Activated naive CD8-positive, alpha-beta T cell treated with anti-CD3 and anti-CD28 coated beads, Interleukin-2, amount 50 U/mL, for 24 hours (primary cell): ENCODE data around the gene CD69.

ENCODE experiments used
- ATAC-seq: fragments of 150-1000 bp; cut with Tn5 transposase; one replicate; pipeline ENCODE4 v1.10.0; 2021
- DNase-seq: peaks from one replicate; pipeline ENCODE4 v3.0.0; 2021
- H3K27ac Mint-ChIP-seq: one replicate; pipeline ENCODE4 v1.8.0; 2021; ENCODE audit warnings: mild to moderate bottlenecking, mixed read lengths
- H3K27me3 Mint-ChIP-seq: one replicate; pipeline ENCODE4 v1.8.0; 2021; ENCODE audit warnings: mixed read lengths
- H3K36me3 Mint-ChIP-seq: one replicate; pipeline ENCODE4 v1.8.0; 2021; ENCODE audit warnings: low read depth, mixed read lengths
- H3K4me1 Mint-ChIP-seq: one replicate; pipeline ENCODE4 v1.8.0; 2021; ENCODE audit warnings: mixed read lengths
- H3K4me3 Mint-ChIP-seq: one replicate; pipeline ENCODE4 v1.8.0; 2021; ENCODE audit warnings: mild to moderate bottlenecking, moderate library complexity, mixed read lengths
- H3K9me3 Mint-ChIP-seq: one replicate; pipeline ENCODE4 v1.8.0; 2021; ENCODE audit warnings: mixed read lengths

CD69 gene

GRCh38 chr12:9792185-9792900 is 31.6 kb upstream of the CD69 start:
- H3K36me3 Mint-ChIP-seq = peaks cover 4% of the 10 kb centered on the region
- DNase-seq (no peak), ATAC-seq (no peak)
- no peaks in the 10 kb centered on the region for H3K27me3 Mint-ChIP-seq
- peaks cover 4% of the 10 kb centered on the region for H3K9me3 Mint-ChIP-seq
- peaks cover 79% of the 10 kb centered on the region for H3K4me1 Mint-ChIP-seq
- H3K27ac Mint-ChIP-seq = peak overlapping the region; percentile 93
- peak overlapping the region; percentile 80 for H3K4me3 Mint-ChIP-seq

- DNase-seq (no peak), ATAC-seq (no peak)
- peak overlapping the region; percentile 63 for H3K27ac Mint-ChIP-seq
- H3K27me3 Mint-ChIP-seq = no peaks in the 10 kb centered on the region
- H3K4me3 Mint-ChIP-seq = peak overlapping the region; percentile 69
- H3K9me3 Mint-ChIP-seq = peaks cover 4% of the 10 kb centered on the region
- peaks cover 8% of the 10 kb centered on the region for H3K36me3 Mint-ChIP-seq
- H3K4me1 Mint-ChIP-seq = peaks cover 60% of the 10 kb centered on the region
Measured at GRCh38 chr12:9786726-9787717, 26.3 kb upstream of the CD69 start.

GRCh38 chr12:9784816-9785215 is 24.1 kb upstream of the CD69 start:
- Mint-ChIP-seq H3K27me3 (no peaks in the 10 kb centered on the region), H3K36me3 (peaks cover 6% of the 10 kb centered on the region), H3K9me3 (no peaks in the 10 kb centered on the region), H3K4me3 (no peak overlapping the region), H3K27ac (no peak overlapping the region), H3K4me1 (peaks cover 60% of the 10 kb centered on the region)
- ATAC-seq (no peak), DNase-seq (no peak)

GRCh38 chr12:9784326-9784725 is 23.6 kb upstream of the CD69 start:
- no peaks in the 10 kb centered on the region for H3K9me3 Mint-ChIP-seq
- no peak overlapping the region for H3K27ac Mint-ChIP-seq
- peaks cover 6% of the 10 kb centered on the region for H3K36me3 Mint-ChIP-seq
- H3K27me3 Mint-ChIP-seq = no peaks in the 10 kb centered on the region
- peaks cover 65% of the 10 kb centered on the region for H3K4me1 Mint-ChIP-seq
- DNase-seq = no peak
- no peak for ATAC-seq
- H3K4me3 Mint-ChIP-seq = no peak overlapping the region

- Mint-ChIP-seq H3K27me3 (no peaks in the 10 kb centered on the region), H3K27ac (peak overlapping the region; percentile 69)
- peak; percentile 61 for ATAC-seq
Measured at GRCh38 chr12:9782547-9783382, 22.1 kb upstream of the CD69 start.

GRCh38 chr12:9781360-9781759 is 20.7 kb upstream of the CD69 start:
- H3K9me3 Mint-ChIP-seq = no peaks in the 10 kb centered on the region
- H3K27me3 Mint-ChIP-seq = no peaks in the 10 kb centered on the region
- H3K36me3 Mint-ChIP-seq = peaks cover 6% of the 10 kb centered on the region
- peak overlapping the region; percentile 10 for H3K27ac Mint-ChIP-seq
- no peak overlapping the region for H3K4me3 Mint-ChIP-seq
- ATAC-seq (no peak), DNase-seq (no peak)
- peaks cover 69% of the 10 kb centered on the region for H3K4me1 Mint-ChIP-seq

More at GRCh38 chr12:9782547-9783382, 22.1 kb upstream of the CD69 start:
- Mint-ChIP-seq H3K4me1 (peaks cover 68% of the 10 kb centered on the region), H3K9me3 (no peaks in the 10 kb centered on the region), H3K4me3 (peak overlapping the region; percentile 0), H3K36me3 (peaks cover 6% of the 10 kb centered on the region)
- DNase-seq = no peak

- H3K36me3 Mint-ChIP-seq = peaks cover 7% of the 10 kb centered on the region
- no peak overlapping the region for H3K27ac Mint-ChIP-seq
- ATAC-seq = no peak
- no peak for DNase-seq
- H3K4me3 Mint-ChIP-seq = no peak overlapping the region
- H3K27me3 Mint-ChIP-seq = no peaks in the 10 kb centered on the region
- peaks cover 83% of the 10 kb centered on the region for H3K4me1 Mint-ChIP-seq
- no peaks in the 10 kb centered on the region for H3K9me3 Mint-ChIP-seq
Measured at GRCh38 chr12:9779209-9779608, 18.5 kb upstream of the CD69 start.

GRCh38 chr12:9776781-9777180 is 16.1 kb upstream of the CD69 start:
- peak overlapping the region; percentile 21 for H3K27ac Mint-ChIP-seq
- H3K4me1 Mint-ChIP-seq = peaks cover 86% of the 10 kb centered on the region
- no peak overlapping the region for H3K4me3 Mint-ChIP-seq
- H3K36me3 Mint-ChIP-seq = peaks cover 1% of the 10 kb centered on the region
- no peak for DNase-seq
- no peaks in the 10 kb centered on the region for H3K9me3 Mint-ChIP-seq
- ATAC-seq = no peak
- no peaks in the 10 kb centered on the region for H3K27me3 Mint-ChIP-seq

- Mint-ChIP-seq H3K4me3 (peak overlapping the region; percentile 55), H3K4me1 (peaks cover 86% of the 10 kb centered on the region), H3K9me3 (no peaks in the 10 kb centered on the region), H3K27ac (peak overlapping the region; percentile 57), H3K36me3 (peaks cover 1% of the 10 kb centered on the region), H3K27me3 (no peaks in the 10 kb centered on the region)
- ATAC-seq (no peak), DNase-seq (no peak)
Measured at GRCh38 chr12:9773216-9773877, 12.6 kb upstream of the CD69 start.

- Mint-ChIP-seq H3K27me3 (peaks cover 2% of the 10 kb centered on the region), H3K4me3 (no peak overlapping the region), H3K27ac (no peak overlapping the region), H3K9me3 (no peaks in the 10 kb centered on the region), H3K36me3 (peaks cover 28% of the 10 kb centered on the region), H3K4me1 (peaks cover 60% of the 10 kb centered on the region)
- DNase-seq (no peak), ATAC-seq (no peak)
Measured at GRCh38 chr12:9763025-9763424, 2.3 kb upstream of the CD69 start.

GRCh38 chr12:9762369-9762768 is 1.7 kb upstream of the CD69 start:
- H3K4me1 Mint-ChIP-seq = peaks cover 60% of the 10 kb centered on the region
- H3K9me3 Mint-ChIP-seq = no peaks in the 10 kb centered on the region
- H3K27ac Mint-ChIP-seq = peak overlapping the region; percentile 95
- H3K36me3 Mint-ChIP-seq = peaks cover 35% of the 10 kb centered on the region
- H3K27me3 Mint-ChIP-seq = peaks cover 2% of the 10 kb centered on the region
- H3K4me3 Mint-ChIP-seq = peak overlapping the region; percentile 100
- DNase-seq (no peak), ATAC-seq (no peak)

GRCh38 chr12:9761419-9761781 is 699 bp upstream of the CD69 start:
- ATAC-seq (no peak), DNase-seq (no peak)
- peaks cover 62% of the 10 kb centered on the region for H3K4me1 Mint-ChIP-seq
- H3K27me3 Mint-ChIP-seq = peaks cover 2% of the 10 kb centered on the region
- H3K4me3 Mint-ChIP-seq = peak overlapping the region; percentile 100
- H3K36me3 Mint-ChIP-seq = peaks cover 42% of the 10 kb centered on the region
- H3K27ac Mint-ChIP-seq = peak overlapping the region; percentile 95
- H3K9me3 Mint-ChIP-seq = no peaks in the 10 kb centered on the region

- no peak for ATAC-seq
- Mint-ChIP-seq H3K36me3 (peaks cover 52% of the 10 kb centered on the region), H3K27me3 (peaks cover under 1% of the 10 kb centered on the region), H3K4me1 (peaks cover 62% of the 10 kb centered on the region), H3K9me3 (no peaks in the 10 kb centered on the region), H3K4me3 (peak overlapping the region; percentile 100), H3K27ac (peak overlapping the region; percentile 95)
- DNase-seq = no peak
Measured at GRCh38 chr12:9760120-9760519, 581 bp downstream of the CD69 start.

- H3K4me3 Mint-ChIP-seq = peak overlapping the region; percentile 100
- H3K9me3 Mint-ChIP-seq = no peaks in the 10 kb centered on the region
- no peak for DNase-seq
- no peaks in the 10 kb centered on the region for H3K27me3 Mint-ChIP-seq
- H3K4me1 Mint-ChIP-seq = peaks cover 62% of the 10 kb centered on the region
- peak overlapping the region; percentile 95 for H3K27ac Mint-ChIP-seq
- peaks cover 55% of the 10 kb centered on the region for H3K36me3 Mint-ChIP-seq
- no peak for ATAC-seq
Measured at GRCh38 chr12:9759694-9760093, 1.0 kb downstream of the CD69 start.
